AG10803 (cell line): Measurements from ENCODE around the gene TRMT5.

Source experiments
- DNase-seq: peaks from one replicate; pipeline ENCODE4 v3.0.0; 2010; ENCODE audit warnings: low read depth
- H3K4me3 ChIP-seq: 2 replicates; pipeline ENCODE4 v1.5.1; 2011; ENCODE audit warnings: mild to moderate bottlenecking, low read length, control low read depth
- CTCF ChIP-seq: conservative IDR thresholded peaks from 2 replicates; pipeline ENCODE4 v1.5.1; 2011; ENCODE audit warnings: mild to moderate bottlenecking, low read length, control low read depth, inconsistent platforms

The TRMT5 gene

GRCh38 chr14:60998617-60999016, 17.7 kb upstream of the TRMT5 start:
- no peak for DNase-seq
- TF ChIP-seq CTCF = no peak
- H3K4me3 ChIP-seq = no peak overlapping the region

DNA sequence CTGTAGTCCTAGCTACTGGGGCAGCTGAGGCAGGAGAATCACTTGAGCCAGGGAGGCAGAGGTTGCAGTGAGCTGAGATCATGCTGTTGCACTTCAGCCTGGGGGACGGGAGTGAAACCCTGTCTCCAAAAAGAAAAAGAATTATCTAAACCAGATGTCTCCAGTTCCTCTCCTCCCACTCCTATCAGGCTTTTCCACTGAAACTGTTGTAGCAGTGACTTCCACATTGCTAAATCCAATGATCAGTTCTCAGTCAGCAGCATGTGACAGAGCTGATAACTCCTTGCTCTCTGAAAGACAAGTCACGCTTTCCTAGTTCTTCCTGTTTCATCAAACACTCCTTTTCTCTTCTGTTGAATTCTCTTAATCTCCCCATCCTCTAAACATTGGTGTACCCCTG, 8.7 kb upstream of the TRMT5 start:
- peak; percentile 67 for DNase-seq
- no peak for TF ChIP-seq CTCF
- no peak overlapping the region for H3K4me3 ChIP-seq

DNA sequence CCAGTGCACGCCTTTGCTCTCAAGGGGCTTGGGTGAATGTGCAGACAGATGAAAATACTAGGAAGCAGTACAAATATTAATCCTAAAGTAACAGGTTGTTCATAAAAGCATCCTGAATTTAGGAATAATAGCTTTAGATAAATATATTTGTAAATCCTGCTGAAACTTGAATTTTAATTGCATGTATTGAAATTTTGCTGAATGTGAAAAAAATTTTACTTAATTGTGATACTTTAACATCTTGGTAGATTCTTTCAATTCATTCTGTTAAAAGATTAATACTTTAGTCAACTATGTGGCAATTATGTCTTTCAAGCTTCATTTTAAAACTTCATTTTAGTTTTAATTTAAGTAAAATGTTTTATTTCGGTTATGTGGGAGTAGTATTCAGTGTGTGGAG, 5.6 kb upstream of the TRMT5 start:
- no peak overlapping the region for H3K4me3 ChIP-seq
- TF ChIP-seq CTCF = no peak
- DNase-seq = no peak

GRCh38 chr14:60984196-60984595, 3.3 kb upstream of the TRMT5 start:
- DNase-seq = no peak
- no peak overlapping the region for H3K4me3 ChIP-seq
- no peak for TF ChIP-seq CTCF

DNA sequence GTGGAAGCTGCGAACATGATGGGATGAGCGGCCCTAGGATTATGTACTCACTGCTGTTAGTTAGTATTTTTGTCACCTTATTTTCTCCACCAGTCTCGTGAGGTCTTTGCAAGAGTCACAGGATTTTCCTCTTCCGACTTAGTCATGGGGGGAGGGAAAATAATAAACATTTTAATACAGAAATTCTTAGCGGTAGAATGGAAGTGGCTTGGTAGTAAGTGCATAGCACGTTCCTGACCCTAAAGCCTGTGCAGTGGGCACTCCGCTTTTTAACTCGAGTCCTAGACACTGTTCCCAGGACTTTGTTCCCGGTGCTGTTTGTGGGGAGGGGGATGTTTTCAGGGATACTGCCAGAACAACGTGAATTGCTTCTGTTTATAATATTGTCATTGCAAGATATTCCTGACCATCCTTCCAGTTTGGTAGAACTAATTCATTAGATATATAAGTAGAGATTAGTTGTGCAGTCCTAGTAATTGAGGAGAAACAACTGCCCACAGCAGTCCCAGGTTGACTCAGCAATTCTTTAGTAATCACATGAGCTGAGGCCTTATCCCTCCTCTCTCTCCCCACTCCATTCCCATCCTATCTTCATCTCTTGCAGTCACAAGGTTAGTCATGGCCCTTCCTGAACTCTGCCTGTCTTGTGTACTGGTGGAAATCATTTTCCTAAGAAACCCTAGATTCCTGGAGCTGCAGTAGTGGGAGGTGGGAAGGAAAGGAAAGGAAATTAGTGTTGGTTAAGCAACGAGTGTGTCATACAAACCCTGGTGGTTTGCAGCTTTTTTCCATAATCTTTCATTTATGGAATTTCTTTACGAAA, 965 bp upstream of the TRMT5 start:
- peak; percentile 76 for DNase-seq
- H3K4me3 ChIP-seq = peak overlapping the region; percentile 85
- no peak for TF ChIP-seq CTCF

DNA sequence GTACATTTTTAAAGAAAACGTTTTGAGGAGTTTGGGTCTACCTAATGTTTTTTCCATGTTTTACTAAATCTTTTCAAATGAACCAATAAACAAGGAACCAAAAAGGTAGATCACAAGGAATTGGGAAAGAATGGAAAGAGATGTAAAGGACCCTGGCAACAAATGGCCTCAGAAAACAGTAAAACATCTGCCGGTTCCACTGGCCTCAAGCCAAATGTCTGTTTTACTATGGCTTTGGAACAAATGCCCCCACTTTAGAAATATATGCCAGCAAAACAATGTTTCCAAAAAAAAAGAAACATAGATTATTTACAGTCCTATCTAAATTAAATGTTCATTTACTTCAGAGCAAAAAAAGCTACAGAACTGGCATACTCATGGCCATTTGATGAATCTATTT, 3.0 kb downstream of the TRMT5 start:
- no peak overlapping the region for H3K4me3 ChIP-seq
- no peak for DNase-seq
- TF ChIP-seq CTCF = no peak

DNA sequence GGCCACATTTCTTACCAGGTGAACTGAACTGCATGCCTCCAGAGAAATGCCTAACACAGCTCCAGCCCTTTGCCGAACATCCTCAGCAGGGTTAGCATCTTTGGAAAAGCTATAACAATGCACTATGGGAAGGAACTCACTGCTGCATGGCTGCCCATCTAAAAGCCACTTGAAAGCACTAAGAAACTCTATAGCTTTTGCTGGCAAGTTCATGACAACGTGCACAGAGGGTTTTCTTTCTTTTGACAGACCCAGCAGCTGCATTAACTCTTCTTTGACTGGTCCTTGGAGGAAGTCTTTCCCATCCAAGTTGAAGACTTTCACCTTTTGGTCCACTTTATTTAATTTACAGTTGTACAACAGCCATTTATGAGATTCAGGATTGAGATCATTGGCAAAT, 5.3 kb downstream of the TRMT5 start:
- TF ChIP-seq CTCF = no peak
- DNase-seq = no peak
- H3K4me3 ChIP-seq = no peak overlapping the region
